Stimulated activated CD4-positive, alpha-beta T cell treated with anti-CD3 and anti-CD28 coated beads, TNF-alpha, amount 100 ng/mL, for 4 hours (primary cell): ENCODE results near the gene UMAD1.
"Not testable (repeated sequence)": the region's sequence is repeated elsewhere in the genome, so short reads cannot be mapped to it uniquely, and the experiment has no call there.

Experiments
- DNase-seq, 3 experiments: peaks; one replicate each; pipeline ENCODE4 v3.0.0-alpha.2; 2020; ENCODE audit warnings: low read depth in 3 of 3

UMAD1 gene

DNA sequence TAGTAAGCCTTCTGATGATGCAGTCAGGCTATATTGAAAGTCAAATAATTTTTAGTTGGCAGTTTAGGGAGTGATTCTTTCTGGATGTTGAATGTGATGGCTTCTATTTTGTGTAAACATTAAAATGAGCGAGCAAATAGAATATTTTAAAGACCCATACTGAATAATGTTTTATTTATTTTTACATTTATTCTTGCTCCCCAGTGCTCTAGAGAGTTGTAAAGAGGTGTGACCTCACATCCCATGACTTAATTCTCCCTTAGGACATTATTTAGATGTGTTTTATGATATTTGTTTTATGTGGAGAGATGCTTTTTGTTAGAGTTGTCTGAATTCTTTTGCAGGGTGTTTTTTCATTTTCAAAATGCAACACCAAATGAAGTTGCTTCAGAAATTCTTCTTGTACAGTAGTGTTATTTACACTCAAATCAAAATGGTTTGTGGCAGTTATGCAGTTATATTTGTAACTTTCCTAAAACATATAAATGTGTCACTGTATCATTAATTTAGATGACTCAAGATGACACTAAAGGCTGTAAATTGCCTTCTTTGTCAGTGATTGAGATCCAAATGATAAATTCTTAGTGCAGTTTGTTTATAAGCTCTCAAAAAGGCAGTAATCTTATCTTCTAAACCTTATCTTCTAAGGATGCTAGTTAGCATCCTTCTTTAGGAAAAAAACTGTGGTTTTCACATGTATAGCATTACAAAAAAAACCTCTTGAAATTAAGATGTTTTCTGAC, 12.4 kb downstream of the UMAD1 start:
- no peak for DNase-seq

DNA sequence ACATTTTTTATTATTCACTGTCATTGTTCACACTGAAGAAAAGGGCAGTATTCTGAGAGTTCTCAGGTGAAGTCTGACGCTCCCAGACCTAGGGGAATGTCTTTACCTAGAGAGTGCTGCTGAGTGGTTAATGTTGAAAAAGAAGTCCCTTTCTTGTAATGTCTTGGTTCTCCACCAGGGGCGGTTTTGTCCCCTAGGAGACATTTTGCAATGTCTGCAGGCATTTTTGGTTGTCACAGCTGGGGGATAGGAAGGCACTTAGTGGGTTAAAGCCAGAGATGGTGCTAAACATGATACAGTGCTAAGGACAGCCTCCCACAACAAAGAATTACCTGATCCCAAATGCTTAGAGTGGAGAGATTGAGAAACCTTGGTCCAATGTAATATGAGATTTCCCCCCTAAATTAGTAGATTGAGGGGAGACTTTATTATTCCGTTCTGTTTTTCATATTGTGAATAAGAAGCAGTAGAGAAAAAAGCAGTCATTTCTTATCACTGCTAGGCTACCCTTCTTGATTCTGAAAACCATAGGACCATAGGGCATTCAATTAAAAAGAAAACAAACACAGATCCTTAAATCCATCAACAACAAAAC, 13.1 kb downstream of the UMAD1 start:
- DNase-seq, result no peak

DNA sequence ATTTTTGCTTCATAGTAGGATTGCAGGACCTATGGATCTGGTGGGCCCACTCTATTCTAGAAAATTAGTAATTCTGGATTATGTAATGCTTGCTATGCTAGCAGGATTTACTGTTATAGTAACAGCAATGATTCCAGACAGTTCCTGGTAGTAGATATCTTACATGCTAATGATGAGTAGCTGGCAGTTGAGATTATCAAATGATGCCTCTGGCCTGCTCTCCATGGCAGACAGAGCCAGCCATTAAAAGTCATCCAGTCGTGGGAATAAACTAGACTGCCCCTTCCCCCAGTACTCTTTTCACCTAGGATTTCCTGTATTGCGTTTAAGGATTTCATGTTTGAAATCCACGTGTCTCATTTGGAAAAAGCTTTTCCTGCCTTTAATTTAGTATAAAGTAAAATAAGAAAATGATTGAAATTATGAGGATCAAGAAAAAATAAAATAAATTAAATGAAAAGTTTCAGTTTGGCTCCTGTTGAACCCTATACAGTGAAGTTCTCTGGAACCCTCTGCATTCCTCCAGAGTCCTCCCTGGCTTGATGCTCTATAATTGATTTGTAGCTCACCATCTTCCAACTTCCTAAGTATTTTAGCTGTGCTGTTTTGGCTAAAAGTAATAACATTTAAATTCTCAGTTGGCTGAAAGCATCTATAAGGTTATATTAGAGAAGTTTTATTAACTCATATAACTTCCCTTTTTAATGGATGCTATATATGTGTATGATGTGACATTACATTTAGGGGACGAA, 14.6 kb downstream of the UMAD1 start:
- no peak for DNase-seq

DNA sequence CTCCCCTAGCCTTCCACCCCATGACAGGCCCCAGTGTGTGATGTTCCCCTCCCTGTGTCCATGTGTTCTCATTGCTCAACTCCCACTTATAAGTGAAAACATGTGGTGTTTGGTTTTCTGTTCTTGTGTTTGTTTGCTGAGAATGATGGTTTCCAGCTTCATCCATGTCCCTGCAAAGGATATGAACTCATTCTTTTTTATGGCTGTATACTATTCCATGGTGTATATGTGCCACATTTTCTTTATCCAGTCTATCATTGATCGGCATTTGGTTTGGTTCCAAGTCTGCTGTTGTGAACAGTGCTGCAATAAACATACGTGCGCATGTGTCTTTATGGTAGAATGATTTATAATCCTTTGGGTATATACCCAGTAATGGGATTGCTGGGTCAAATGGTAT, 15.9 kb downstream of the UMAD1 start:
- not testable (repeated sequence) for DNase-seq

DNA sequence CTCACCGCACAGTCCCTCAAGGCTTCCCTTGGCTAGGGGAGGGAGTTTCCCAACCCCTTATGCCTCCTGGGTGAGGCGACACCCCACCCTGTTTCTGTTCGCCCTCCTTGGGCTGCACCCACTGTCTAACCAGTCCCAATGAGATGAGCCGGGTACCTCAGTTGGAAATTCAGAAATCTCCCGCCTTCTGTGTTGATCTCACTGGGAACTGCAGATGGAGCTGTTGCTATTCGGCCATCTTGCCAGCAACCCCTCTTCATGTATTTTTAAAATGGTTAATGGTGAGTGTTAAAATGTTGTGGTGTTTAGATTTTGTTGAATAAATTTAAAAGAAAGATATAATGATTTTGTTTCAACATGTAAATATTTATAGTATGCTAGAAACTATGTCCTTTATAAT, 22.0 kb downstream of the UMAD1 start:
- DNase-seq, result no peak

DNA sequence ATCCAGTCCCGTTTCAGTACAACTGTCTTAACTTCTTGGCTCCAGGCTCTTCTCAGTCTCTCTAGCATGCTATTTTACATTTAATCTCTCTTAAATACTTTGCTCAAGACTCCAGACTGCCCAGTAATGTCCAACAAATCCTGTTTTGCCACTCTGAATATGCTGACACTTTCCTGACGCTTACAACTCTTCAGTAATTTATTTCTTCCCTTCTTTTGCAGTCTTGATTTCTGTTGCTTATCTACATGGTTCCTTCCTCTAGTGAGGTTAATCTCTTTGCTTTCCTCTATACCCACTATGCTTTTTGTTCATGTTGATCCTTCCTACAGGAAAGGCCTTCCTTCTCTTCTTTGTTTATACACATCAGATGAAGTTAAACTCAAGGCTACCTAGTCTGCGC, 23.7 kb downstream of the UMAD1 start:
- DNase-seq, result no peak

DNA sequence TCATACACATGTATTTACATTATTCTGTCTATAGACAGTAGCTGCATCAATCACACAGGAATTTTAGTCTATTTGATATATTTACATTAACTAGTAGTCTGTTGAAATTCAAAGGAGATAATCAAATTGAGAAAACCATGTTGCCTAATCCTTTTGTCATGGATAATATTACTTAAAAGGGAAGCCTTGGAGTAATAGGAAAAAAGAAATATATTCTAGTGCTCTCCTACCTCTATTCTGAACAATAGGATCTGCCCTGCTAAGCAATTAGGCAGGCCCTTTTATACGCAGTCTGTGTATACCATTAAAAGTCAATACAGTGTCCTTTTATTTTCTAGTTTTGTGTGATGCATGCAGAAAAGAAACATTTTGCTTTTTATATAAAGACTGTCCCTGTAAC, 24.5 kb downstream of the UMAD1 start:
- DNase-seq, result no peak

DNA sequence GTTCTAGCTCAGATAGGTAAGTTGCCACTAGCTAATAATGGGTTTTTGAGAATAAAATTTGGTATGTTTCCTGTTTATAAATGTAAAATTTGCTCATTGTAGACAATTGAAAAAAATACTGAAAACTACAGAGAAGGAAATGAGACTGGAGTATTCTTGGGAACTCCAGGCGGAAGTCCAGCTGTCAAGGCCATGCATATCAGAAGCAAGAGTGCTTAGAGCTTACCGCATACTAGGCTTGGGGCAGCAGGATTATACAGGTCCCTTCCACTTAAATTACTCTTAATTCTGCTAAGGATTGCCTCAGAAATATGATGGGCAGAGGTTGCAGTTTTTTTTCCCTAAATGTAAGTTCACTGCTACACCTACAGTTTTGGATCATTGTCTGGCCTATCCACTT, 26.6 kb downstream of the UMAD1 start:
- no peak for DNase-seq

DNA sequence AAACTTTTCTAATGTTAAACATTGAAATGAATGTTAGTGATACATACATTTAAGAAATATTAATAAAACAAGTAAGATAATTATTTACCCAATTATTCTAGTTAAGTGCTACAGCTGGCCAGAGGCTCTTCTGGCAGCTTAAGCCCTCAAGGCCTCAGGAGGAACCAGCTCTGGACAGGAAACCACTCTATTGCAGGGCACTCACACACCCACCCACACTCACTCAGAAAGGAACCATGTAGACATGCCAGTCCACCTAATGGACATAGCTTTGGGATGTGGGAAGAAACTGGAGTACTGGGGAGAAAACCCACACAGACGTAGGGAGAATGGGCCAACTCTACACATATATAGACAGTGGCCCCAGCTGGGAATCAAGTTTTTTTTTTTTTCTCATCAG, 28.2 kb downstream of the UMAD1 start:
- no peak for DNase-seq

DNA sequence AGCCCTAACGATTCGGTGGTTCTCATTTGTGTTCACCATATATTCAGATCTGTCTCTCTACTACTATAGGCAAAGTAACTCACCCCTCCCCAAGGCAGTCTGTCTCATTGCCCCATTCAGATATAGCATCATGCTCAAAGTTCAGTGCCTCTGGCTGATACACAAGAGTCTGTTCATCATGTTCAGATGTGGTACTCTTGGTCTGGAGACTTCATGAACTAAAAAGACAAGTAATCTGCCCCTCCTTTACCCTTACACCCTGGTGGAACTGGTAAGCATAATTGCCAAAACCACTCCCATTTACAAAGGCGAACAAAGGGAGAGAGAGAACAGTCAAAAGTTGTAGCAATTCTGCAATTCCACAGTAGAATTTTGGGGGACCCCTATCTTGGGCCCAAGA, 29.9 kb downstream of the UMAD1 start:
- no peak for DNase-seq

DNA sequence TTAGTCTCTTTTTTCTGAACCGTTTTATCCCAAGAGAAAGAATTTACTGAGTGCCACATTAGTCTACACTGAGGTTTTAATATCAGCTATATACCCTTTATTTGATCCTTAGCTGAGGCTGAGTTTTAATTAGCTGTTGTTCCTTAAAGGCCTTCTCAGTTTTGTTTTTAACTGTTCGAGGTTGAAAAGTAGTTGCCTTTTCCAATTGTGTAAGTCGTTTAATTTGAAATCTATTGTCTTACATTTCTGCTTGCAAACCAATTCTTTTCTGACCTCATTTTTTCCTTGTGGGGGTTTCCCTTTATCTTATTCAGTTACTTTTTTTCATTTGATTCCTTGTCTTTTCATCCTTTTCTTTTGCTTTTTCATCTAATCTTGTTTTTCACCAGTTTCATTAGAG, 30.8 kb downstream of the UMAD1 start:
- no peak for DNase-seq

DNA sequence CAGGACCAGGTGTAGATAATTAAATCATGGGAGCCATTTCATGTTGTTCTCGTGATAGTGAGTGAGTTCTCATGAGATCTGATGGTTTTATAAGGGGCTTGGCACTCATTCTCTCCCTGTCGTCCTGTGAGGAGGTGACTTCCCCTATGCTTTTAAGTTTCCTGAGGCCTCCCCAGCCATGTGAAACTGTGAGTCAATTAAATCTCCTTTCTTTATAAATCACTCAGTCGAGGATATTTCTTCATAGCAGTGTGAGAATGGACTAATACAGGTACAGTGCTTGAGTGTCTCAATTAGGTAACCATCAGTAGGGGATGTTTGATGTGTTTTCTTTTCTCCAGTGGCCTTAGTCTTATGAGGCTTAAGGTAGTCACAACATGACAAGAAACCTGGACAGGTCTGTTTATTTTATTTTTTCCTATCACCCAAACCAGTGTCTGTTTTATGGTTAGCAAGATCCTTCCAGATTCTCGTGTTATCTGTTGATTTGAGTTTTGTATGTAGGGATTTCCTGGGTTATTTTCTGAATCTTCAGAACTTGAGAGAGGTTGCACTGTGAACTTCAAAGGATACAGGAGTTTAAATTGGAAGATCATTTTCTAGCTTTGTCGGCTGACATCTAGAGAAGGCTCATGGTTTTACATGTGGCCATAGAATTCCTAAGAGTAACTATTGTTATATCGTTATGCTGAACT, 32.1 kb downstream of the UMAD1 start:
- no peak for DNase-seq

DNA sequence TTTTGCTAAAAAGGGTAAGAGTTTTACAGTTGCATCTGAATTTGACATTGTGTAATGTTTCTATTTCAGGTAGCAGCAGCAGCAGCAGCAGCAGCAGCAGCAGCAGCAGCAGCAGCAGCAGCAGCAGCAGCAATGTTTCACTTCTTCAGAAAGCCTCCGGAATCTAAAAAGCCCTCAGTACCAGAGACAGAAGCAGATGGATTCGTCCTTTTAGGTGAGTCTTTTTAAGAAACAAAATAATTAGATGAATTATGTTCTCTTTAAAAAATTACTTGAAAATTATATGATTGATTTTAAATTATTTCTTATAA, 32.6 kb downstream of the UMAD1 start:
- DNase-seq, result no peak

DNA sequence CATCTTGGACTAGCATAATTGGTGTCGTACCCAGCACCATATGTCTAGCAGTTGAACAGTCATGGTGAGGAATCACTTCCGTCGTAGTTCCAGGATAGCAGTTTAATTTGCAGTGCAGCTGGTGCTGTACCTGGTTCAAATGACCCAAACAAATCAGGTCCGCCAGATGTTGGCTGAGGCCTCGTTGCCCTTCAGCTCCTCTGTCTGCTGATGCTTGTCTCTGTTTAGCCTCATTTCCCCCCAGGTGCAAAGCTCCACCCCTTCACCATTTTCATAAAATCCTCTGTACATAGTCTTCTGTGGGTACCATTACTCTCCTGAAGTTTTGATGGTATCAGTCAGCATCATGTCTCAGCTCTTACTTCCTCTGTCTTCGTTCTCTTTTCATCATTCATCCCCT, 35.1 kb downstream of the UMAD1 start:
- DNase-seq, result no peak

DNA sequence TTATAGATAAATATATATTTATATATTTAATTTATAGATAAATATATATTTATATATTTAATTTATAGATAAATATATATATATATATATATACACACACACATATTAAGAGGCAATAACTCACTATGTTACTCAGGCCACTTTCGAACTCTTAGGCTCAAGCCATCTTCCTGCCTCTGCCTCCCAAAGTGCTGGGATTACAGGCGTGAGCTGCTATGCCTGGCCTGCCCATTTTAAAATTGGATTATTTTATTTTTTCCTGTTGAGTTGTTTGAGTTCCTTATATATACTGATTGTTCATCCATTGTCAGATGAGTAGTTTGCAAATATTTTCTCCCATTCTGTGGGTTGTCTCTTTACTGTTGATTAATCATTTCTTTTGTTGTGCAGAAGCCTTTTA, 39.1 kb downstream of the UMAD1 start:
- DNase-seq, result not testable (repeated sequence)

DNA sequence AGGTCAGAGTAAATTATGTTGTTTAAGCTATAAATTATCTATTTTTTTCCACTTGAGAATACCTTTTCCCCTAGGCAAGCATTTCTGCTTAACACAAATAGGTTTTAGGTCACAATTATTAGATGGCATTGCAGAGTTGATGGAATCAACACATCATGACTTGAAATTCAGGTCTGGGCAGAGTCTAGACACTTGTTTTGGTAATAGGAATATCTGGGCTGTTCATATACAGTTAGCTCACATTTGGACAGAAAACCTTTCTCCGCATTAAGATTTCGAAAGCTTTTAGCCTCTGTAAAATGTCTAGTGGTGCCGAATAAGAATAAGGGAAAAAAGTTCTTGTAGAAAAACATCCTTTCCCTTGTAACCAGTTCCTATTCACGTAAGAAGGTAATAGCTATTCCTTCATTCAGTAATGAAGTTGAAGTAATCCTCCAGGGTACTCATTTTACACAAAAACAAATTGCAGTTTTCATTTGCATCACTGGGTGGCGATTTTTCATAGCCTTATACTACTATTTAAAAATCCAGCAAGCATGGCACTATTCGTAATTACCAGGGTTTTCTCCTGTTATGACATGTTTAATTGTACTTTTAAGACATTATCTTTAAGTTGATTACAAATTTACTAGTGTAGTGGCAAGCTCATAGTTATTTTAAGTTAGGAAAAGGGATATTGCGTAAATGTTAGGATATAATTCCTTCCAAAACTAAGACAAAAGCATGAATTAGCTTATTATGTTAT, 40.8 kb downstream of the UMAD1 start:
- peak in 1 of 3 experiments; percentile 23 for DNase-seq

DNA sequence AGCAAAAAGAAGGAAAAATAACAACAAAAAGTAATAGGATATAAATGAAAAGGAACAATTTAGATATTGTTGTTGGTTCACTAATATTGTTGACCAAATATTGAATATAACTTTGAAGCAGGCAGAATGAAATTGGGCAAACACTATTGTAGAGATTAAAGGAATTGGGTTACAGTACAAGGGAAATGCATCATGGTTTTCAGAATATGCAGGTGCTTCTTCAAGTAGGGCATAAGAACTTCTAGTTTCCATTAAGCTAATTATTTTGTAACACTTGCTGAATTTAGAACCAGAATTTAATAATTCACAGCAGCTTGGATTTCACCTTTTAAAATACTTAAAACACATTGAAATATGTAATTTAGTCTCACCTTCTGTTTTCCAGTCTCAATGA, 41.4 kb downstream of the UMAD1 start:
- DNase-seq, result no peak

DNA sequence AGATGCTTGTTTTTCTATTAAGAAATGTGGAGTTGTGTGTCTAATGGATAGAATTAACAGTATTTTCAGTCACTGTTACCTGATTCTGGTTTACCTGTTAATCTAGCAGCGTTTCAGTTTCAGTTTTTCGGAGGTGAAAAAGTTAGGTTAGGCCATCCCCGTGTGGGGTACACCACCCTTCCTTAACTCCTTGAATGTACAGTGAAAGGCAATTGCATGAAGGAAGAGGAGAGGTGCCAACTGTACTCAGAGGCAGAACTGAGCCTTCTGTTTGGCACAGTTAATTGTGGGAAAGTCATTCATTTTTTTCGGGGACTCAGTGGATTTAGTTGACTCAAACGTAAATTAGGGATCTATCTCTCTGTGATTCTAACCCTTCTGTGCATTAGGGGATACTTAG, 42.3 kb downstream of the UMAD1 start:
- DNase-seq, result no peak

DNA sequence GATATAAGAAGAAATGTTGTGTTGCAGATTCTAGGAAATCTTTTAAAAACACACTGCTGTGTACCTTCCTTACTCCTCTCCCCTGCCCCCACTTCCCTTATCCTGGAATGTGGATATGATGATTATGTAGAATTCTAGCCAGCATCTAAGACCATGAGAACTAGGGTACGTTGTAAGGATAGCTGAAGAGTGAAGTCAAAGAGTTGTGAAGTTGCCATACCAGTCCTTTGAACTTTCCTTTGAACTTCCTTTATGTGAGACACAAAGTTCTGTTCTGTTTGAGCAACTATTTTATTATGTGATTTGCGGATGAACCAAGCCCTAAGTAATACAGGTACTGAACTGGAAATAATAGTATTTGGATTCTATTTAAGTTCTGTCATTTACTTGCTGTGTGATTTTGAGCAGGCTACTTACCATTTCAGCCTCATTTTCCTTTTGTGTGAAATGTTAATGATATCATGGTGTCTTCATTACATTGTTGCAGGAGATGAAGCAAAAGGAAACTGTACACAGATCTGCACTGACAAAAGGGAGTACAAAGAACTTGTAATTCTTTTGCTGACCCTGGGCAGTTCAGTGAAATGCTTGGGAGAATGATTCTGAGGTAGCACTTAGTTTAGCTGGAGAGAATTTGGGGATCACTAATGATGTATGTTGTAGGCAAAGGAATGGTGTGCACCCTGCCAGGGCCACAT, 46.4 kb downstream of the UMAD1 start:
- DNase-seq, result no peak

DNA sequence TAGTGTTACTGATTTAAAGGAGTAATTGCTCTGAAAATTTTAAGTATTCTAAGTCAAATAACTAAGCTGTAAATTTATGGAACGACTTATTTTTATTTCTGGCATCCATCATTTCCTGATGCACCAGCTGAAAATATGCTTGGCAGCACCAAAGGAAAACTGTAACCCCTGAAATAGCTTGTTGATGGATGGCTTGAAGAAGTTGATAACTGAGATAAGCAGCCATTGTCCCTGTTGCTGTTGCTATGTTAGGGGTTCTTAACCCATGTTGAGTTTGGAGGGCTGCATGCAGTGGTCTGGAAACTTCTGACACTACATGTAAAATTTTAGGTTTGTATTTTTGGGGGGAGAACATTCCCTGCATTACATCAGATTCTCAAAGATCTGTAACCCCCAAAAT, 47.2 kb downstream of the UMAD1 start:
- DNase-seq, result no peak

DNA sequence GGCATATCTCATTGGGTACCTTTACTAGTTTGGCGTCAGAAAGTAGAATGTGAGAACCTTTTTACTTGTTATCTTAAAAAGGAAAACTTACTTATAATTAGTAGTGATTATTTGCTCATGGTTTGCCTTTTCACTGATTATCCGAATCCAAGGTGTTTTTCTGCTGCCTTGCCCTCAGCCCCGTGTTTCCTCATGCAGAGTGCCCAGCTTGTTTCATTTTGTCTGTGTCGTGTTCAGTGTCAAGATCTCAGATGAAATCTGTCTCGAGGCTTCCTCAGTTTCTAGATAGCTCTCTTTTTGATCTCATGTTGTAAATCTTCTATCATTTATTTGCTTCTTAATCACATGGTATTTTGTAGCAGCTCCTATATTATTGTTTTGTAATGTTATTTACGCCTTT, 47.8 kb downstream of the UMAD1 start:
- no peak for DNase-seq
